Endothelial cell of umbilical vein (primary cell): ENCODE measurements around the gene TNPO2. TPM values are rescaled to one million over a fixed set of nuclear protein-coding genes. Genes with fewer than 3 reads are reported as not detected.

Source experiments
- BruUV-seq: library from RNA; stranded (reverse); fragments of 400-500 nt; replicated peaks from 2 replicates; lab custom pipeline; 2021; lab: Mats Ljungman, UMichigan
- CTCF ChIA-PET: fragments of 300-600, 350-600 bp; sonication (Branson Sonifier 250); formaldehyde crosslinking; loops from one replicate; lab custom pipeline; 2021; ENCODE audit warnings: antibody characterized with exemption, inconsistent platforms; lab: Charles Lee
- POLR2A ChIA-PET: fragments of 300-600, 350-600 bp; sonication (Branson Sonifier 250); formaldehyde crosslinking; loops from one replicate; lab custom pipeline; 2021; ENCODE audit warnings: antibody characterized with exemption, inconsistent platforms; lab: Charles Lee
- DNase-seq: peaks from one replicate; pipeline ENCODE4 v3.0.0-alpha.2; 2011; ENCODE audit warnings: low read depth, low spot score
- FAIRE-seq: peaks from 2 replicates; lab custom pipeline; 2011; peaks lifted over from hg19 to GRCh38; lab: Jason Lieb, UNC
- H2AFZ ChIP-seq: 2 replicates; pipeline ENCODE4 v1.6.0; 2012; ENCODE audit warnings: low read depth, low read length, control low read depth, inconsistent platforms
- H3K27ac ChIP-seq: 2 replicates; pipeline ENCODE4 v1.5.1; 2011; ENCODE audit warnings: low read depth, mild to moderate bottlenecking, control low read depth, low read length, moderate library complexity; ENCODE audit not compliant: insufficient read depth
- H3K27me3 ChIP-seq, 2 experiments: 2 replicates each; pipeline versions ENCODE4 v1.6.0 to v1.6.1; 2011; ENCODE audit warnings: low read length in 2 of 2, mixed read lengths in 1 of 2; ENCODE audit not compliant: control insufficient read depth in 2 of 2, insufficient read depth in 2 of 2
- H3K36me3 ChIP-seq, 2 experiments: 2 replicates in 1 of 2; 3 replicates in 1 of 2; pipeline ENCODE4 v1.5.1; 2011; ENCODE audit warnings: low read length in 2 of 2, mild to moderate bottlenecking in 1 of 2, moderate library complexity in 1 of 2; ENCODE audit not compliant: control insufficient read depth in 2 of 2, insufficient read depth in 2 of 2; ENCODE audit errors: extremely low read depth in 1 of 2
- H3K4me1 ChIP-seq: 3 replicates; pipeline ENCODE4 v1.5.1; 2011; ENCODE audit warnings: mild to moderate bottlenecking, low read length; ENCODE audit not compliant: control insufficient read depth, insufficient read depth; ENCODE audit errors: extremely low read depth
- H3K4me2 ChIP-seq: 2 replicates; pipeline ENCODE4 v1.6.1; 2011; ENCODE audit warnings: low read length, control low read depth, mixed read lengths; ENCODE audit not compliant: insufficient read depth
- H3K4me3 ChIP-seq, 3 experiments: fragments of 200-600 bp in 1 of 3; sonication (generic), shearing (Covaris generic) in 1 of 3; replicated peaks in 1 of 3; 2 replicates each; pipeline ENCODE4 v1.5.1; 2011 to 2016; ENCODE audit warnings: control low read depth in 3 of 3, low read length in 3 of 3, mild to moderate bottlenecking in 2 of 3, inconsistent platforms in 1 of 3, low read depth in 1 of 3, moderate library complexity in 1 of 3; ENCODE audit not compliant: insufficient read depth in 1 of 3
- H3K79me2 ChIP-seq: 2 replicates; pipeline ENCODE4 v1.6.0; 2012; ENCODE audit warnings: low read length, inconsistent platforms; ENCODE audit not compliant: control insufficient read depth, insufficient read depth
- H3K9ac ChIP-seq: replicated peaks from 2 replicates; pipeline ENCODE3; 2011; ENCODE audit warnings: low read length, control low read depth; ENCODE audit not compliant: insufficient read depth; ENCODE audit errors: extremely low read depth
- H3K9me1 ChIP-seq: replicated peaks from 3 replicates; pipeline ENCODE4 v1.6.0; 2011; ENCODE audit warnings: mild to moderate bottlenecking, low read length; ENCODE audit not compliant: control insufficient read depth, insufficient read depth; ENCODE audit errors: extremely low read depth
- H3K9me3 ChIP-seq: replicated peaks from 2 replicates; pipeline ENCODE4 v1.5.1; 2012; ENCODE audit warnings: low read length, inconsistent platforms; ENCODE audit not compliant: control insufficient read depth, insufficient read depth
- H4K20me1 ChIP-seq: replicated peaks from 2 replicates; pipeline ENCODE3; 2011; ENCODE audit warnings: mild to moderate bottlenecking, low read length; ENCODE audit not compliant: control insufficient read depth, insufficient read depth; ENCODE audit errors: extremely low read depth
- MYC ChIP-seq: IDR thresholded peaks from one replicate; pipeline ENCODE4 v1.6.1; 2011; ENCODE audit warnings: mild to moderate bottlenecking, low read depth, low read length
- dilution Hi-C: fragments of 300-500 bp; cut with MboI; formaldehyde crosslinking; loops from one replicate; pipeline ENCODE4 v1.15.0; 2019; ENCODE audit warnings: low sequenced_read_pairs; ENCODE audit not compliant: extremely low pct_ligation_motif_present
- intact Hi-C: fragments of 100-400 bp; cut with micrococcal nuclease; formaldehyde crosslinking; loops from one replicate; pipeline ENCODE4 v1.10.0; 2022
- polyA plus RNA-seq, 4 experiments: library from polyadenylated mRNA; depleted of rRNA in 3 of 4; stranded (reverse) in 3 of 4; unstranded in 1 of 4; fragments of >200 nt; gene quantifications; 2 replicates each; pipeline versions ENCODE4 v1.2.1 to v1.2.3, GENCODE V29; 2011 to 2012; ENCODE audit warnings: missing spikeins in 1 of 4
- total RNA-seq: library from RNA; stranded (reverse); gene quantifications from 2 replicates; pipeline ENCODE4 v1.2.3, GENCODE V29; 2021
- TF ChIP-seq, protein P1 (sequence below), 2 donors: IDR thresholded peaks; 1 replicate in 1 of 2; 2 replicates in 1 of 2; pipeline ENCODE4 v1.5.1; 2011; ENCODE audit warnings: low read length in 2 of 2, mild to moderate bottlenecking in 2 of 2, moderate library complexity in 2 of 2, control low read depth in 1 of 2, inconsistent platforms in 1 of 2, low read depth in 1 of 2; ENCODE audit not compliant: insufficient read depth in 1 of 2; ENCODE audit errors: extremely low read depth in 1 of 2

TNPO2 gene
- total and polyA plus RNA-seq, 2 donors (not counting 3 experiments of a cell fraction or from before 2014, with no cell fraction given): 94.5 to 98.8 TPM

DNA sequence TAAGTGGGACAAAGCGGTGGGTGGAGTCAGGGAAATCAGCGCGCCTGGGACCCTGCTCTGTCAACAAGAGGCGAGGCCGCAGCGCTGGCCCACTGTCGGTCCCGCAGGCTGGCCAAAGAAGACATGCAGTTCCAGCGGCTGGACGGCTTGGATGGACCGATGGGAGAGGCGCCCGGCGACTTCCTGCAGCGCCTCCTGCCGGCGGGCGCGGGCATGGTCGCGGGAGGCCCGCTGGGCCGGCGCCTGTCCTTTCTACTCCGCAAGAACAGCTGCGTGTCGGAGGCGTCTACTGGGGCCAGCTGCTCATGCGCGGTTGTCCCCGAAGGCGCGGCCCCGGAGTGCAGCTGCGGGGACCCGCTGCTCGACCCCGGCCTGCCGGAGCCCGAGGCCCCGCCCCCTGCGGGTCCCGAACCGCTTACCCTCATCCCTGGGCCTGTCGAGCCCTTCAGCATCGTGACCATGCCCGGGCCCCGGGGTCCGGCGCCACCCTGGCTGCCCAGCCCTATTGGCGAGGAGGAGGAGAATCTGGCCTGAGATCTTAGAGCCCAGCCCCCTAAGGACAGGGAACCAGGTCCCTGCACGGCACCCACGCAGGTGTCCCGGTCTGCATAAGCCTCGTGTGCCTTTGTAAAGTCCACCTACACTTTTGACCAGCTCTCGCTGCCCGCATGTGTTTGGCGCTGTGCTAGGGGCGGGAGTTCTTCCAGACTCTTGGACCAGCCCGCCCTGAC is 34.0 kb upstream of the TNPO2 start:
- H3K79me2 ChIP-seq: no peaks in the 10 kb centered on the region

More for the DNA sequence above, 34.0 kb upstream of the TNPO2 start:
- BruUV-seq: no TSS peak
- Histone ChIP-seq H3K4me3 (peak overlapping the region in 2 of 3 experiments; percentile 22 to 39), H4K20me1 (no peaks in the 10 kb centered on the region), H3K36me3 (no peaks in the 10 kb centered on the region), H3K9ac (no peak overlapping the region), H3K4me1 (no peaks in the 10 kb centered on the region), H3K4me2 (peak overlapping the region; percentile 78), H3K27me3 (no peaks in the 10 kb centered on the region), H3K27ac (no peak overlapping the region), H2AFZ (peak overlapping the region; percentile 99), H3K9me3 (no peaks in the 10 kb centered on the region), H3K9me1 (no peaks in the 10 kb centered on the region)
- no peak for TF ChIP-seq MYC
- TF ChIP-seq, protein P1, sequence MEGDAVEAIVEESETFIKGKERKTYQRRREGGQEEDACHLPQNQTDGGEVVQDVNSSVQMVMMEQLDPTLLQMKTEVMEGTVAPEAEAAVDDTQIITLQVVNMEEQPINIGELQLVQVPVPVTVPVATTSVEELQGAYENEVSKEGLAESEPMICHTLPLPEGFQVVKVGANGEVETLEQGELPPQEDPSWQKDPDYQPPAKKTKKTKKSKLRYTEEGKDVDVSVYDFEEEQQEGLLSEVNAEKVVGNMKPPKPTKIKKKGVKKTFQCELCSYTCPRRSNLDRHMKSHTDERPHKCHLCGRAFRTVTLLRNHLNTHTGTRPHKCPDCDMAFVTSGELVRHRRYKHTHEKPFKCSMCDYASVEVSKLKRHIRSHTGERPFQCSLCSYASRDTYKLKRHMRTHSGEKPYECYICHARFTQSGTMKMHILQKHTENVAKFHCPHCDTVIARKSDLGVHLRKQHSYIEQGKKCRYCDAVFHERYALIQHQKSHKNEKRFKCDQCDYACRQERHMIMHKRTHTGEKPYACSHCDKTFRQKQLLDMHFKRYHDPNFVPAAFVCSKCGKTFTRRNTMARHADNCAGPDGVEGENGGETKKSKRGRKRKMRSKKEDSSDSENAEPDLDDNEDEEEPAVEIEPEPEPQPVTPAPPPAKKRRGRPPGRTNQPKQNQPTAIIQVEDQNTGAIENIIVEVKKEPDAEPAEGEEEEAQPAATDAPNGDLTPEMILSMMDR (IDR thresholded peaks at IDR 0.05; ENCODE audit: extremely low read depth in 1 of 2, insufficient read depth in 1 of 2, low read depth in 1 of 2, low read length in 2 of 2): peak; percentile 98 to 99
- CTCF ChIA-PET: interaction anchor here (0.5 to 12.6 kb wide), 35 partner anchors 9 to 833 kb away, joined by 3 to 481 read pairs (median 4); partner anchors contain the start of genes CALR, GET3, HOOK2 and JUNB
- FAIRE-seq (peak; percentile 83), DNase-seq (peak; percentile 81)
- intact Hi-C loops (loop anchor here (1.0 to 2.0 kb wide), 3 partner anchors 35 to 193 kb away; partner anchors contain the start of gene TNPO2), dilution Hi-C loops (no loop called here)
- POLR2A ChIA-PET: interaction anchor here (1.3 kb wide), 1 partner anchor 34 kb away, joined by 3 read pairs; the partner anchor contains the start of gene JUNB
